Measurements from ENCODE around the gene DIPK1A.

- TF ChIP-seq SIN3A (IDR thresholded peaks at IDR 0.05; ENCODE audit: borderline replicate concordance, insufficient read depth, low read depth, low read length) (no peak), POLR2AphosphoS5 (IDR thresholded peaks at IDR 0.05; ENCODE audit: low read depth, low read length) (no peak), REST (IDR thresholded peaks at IDR 0.05; ENCODE audit: insufficient read depth in 1 of 2, low read depth in 2 of 2, low read length in 1 of 2) (no peak)
- TF ChIP-seq, protein P1, sequence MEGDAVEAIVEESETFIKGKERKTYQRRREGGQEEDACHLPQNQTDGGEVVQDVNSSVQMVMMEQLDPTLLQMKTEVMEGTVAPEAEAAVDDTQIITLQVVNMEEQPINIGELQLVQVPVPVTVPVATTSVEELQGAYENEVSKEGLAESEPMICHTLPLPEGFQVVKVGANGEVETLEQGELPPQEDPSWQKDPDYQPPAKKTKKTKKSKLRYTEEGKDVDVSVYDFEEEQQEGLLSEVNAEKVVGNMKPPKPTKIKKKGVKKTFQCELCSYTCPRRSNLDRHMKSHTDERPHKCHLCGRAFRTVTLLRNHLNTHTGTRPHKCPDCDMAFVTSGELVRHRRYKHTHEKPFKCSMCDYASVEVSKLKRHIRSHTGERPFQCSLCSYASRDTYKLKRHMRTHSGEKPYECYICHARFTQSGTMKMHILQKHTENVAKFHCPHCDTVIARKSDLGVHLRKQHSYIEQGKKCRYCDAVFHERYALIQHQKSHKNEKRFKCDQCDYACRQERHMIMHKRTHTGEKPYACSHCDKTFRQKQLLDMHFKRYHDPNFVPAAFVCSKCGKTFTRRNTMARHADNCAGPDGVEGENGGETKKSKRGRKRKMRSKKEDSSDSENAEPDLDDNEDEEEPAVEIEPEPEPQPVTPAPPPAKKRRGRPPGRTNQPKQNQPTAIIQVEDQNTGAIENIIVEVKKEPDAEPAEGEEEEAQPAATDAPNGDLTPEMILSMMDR (IDR thresholded peaks at IDR 0.05) = no peak
These were observed 163.3 kb downstream of the DIPK1A start for GRCh38 chr1:92797961-92798360.

All from Panc1 (cell line).